CD4-positive, alpha-beta T cell treated with Interleukin-2 at 100 ng/mL for 4 hours (primary cell): ENCODE data around the gene STARD13.

Experiments used
- DNase-seq: peaks from one replicate; pipeline ENCODE4 v3.0.0-alpha.2; 2020; ENCODE audit warnings: low spot score

STARD13 gene

DNA sequence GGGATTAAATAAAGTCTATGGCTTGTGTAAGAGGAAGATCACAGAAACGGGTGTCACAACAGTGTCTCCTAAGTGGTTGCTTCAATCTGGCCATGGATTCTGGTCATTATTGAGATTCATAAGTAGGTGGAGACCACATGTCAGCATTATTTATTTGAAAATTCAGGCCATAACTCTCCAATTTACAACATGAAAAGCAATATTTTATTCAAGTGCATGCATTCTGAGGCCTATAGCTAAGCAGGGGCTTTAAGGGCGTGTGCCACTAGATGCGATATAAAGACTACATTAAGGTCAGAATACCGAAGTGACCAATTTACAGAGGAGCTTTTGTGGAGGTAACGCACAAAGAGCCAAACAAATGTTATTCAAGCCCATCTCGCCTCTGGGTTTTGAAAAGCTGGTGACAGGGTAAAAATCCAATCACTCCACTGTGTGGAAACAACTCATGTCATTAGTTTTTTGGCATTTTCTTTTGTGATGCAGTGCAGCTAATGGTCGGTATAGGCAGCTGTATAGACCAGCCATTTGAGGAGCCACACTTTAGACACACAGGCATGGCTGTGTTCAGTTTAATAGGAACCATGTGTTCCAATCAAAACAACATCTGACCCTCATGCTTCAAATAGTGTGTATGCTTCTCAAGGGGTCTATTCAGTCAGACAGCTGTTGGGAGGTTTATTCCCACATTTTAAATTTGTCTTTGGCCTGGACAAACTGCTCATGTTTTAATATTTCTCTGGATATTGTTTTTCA is 145.6 kb downstream of the STARD13 start:
- no peak for DNase-seq

DNA sequence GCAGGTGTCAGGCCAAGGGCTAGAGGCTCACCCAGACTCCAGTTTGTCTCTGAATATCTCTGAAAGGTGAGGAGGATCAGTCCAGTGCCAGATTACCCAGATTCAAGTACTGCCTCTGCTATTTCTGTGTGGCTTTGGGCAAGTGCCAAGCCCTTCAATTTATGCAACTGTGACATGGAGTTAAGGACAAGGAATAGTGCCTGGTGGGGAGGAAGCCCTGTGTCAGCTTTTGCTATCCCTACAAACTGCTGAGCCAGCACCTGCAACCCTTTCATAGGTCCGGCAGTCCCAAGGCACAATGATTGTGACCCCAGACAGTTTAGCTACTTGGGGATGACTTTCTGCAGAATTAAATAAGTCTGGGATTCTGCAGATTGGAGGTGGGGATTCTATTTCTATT is 146.4 kb downstream of the STARD13 start:
- no peak for DNase-seq

DNA sequence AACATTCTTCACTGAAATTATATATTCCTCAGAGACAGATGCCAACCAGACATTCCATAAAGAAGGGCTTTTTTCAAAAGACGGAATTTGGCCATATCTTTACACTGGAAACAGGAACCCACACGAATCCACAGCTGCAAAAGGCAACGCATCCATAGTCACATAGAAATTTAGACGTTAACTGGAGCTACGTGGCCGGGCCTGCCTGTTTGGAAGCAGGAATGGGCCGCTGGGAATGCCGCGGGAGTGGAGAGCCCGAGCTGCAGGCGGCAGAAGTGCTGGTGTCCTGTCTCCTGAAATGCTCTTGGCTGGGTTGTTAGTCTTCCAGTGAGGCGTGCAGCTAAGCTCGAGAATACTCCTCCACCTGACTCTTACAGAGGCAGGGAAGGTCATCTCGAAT is 147.1 kb downstream of the STARD13 start:
- DNase-seq = no peak

DNA sequence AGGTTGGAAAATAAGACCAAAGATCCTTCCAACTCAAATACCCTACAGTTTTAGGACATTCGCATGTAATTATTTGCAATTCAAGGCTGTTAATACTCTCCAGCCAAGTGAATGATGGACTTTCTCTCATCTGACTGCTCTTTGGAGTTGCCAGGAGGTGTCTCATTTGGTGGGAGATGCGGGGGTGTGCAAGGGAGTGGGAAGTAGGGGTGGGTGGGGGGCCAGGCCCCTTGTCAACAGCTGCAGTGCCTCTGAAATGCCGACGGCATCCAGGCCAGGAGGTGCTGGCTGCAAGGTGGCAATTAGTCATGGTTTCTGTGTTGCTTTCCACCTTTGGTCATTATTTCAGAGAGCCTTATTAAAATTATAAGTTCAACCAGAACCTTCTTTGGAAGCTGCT is 147.8 kb downstream of the STARD13 start:
- DNase-seq = no peak

DNA sequence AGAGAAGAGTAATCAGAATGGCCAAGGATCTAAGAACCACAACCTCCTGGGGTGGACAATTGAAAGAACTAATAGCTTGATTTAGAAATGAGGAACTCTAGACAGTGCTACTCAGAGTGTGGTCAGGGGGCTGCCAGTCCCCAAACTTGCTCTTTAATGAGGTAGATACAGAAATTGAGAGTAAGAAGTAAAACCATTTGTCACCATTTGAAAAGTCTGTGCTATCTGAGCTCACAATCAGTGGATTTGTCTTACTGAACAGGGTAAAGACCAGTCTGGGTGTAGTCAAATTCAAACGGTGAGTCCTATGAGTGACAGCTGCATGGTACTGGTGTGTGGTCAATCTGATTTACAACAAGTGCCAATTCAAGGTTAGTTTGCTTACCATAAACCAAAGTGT is 150.5 kb downstream of the STARD13 start:
- DNase-seq = no peak

DNA sequence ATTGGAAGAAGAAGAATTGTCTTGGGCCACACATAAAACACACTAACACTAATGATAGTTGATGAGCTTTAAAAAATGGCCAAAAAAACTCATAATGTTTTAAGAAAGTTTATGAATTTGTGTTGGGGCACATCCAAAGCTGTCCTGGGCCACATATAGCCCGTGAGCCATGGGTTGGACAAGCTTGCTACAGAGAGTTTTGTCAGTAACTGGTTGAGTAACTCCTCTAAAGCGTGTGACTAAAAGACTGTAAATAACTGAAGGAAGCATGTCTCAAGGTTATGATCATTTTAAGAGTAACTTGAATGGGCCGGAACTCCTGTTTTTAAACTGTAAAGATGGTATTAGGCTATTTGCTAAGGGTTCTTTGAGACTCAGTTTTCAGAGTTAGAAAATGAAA is 151.3 kb downstream of the STARD13 start:
- DNase-seq = no peak

DNA sequence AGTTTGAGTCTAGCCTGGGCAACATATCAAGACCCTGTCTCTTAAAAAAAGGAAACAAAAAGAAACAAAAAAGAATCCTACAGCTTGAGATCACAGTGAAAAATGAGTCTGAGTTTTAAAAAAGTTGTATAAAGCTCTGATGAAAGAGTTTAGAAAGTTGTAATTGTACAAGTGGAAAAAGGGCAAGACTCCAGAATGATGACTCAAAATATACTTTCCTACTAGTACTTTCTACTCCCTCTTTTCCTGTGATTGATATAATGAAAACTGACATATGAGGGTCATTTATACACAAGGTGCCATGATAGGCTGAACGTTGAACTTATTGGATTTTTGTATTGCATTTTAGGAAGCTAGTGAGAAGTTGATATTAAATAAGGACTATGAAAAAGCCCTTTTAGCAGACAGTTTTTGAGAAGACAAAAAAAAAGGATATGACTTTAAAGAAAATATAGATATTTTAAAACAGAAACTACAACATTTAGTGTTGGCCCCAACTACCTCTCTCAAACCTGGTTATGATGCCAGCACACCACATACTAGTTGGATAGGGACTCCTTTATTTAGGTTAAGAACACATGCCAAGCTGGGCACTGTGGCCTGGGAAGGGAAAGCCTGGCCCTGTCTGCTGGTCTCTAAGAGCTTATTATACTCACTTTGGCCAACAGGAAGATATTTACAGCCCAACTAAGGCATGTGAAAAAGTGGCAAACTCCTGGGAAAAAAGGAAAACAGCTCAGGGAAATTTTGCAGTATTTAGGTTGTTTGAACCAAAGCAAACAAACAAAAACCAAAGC is 152.7 kb downstream of the STARD13 start:
- no peak for DNase-seq

DNA sequence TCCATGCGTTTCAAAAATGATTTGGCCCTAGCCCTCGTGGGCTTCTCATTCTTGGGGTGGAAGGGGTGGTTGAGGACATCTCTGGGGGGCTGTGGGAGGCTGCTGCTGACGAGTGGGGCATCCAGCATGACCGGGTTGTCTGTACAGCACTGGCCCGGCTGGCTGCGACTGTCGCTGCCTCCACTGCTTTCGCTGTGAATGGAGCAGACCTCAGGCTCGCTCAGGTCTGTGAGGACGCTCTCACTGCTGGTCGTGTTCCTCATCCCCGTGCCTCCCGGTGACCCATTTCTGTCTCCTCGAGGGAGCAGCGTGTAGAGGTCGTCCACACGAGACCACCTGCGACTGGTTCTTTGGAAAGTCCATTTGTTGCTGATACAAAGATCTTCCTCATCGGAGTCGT is 155.7 kb downstream of the STARD13 start:
- DNase-seq = no peak

DNA sequence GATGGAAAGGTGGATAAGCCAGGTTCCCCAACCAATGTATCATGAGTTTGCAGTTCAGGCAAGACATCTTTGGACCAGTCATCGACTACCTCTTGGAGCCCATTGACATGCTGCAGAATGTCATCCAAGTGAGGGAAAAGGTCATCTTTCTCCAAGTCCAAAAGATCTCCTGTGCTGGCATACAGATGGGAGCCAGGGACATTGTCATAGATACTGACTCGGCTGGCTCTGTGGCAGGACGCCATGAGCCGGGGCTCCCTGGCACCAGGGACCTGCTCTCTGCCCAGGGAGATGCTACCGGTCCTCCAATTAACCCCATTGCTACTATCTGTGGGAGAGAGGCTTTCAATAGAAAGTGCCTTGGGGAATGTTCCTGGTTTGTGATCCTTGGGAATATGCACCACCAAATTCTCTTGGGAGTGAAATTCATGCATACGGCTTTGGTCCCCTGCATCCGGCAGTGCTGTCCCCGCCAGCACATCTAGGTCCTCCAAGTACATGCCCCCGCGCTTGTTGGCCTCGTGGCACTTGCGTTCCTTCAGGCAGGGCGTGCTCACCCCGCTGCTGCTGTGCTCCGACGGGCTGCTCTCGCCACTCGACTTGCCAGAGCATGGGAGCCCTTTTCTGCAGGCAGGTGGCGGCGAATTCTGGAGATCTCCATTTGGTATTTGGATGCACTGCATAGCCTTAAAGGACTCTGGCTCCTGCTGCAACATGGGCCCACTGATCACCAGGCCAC is 156.3 kb downstream of the STARD13 start:
- no peak for DNase-seq

DNA sequence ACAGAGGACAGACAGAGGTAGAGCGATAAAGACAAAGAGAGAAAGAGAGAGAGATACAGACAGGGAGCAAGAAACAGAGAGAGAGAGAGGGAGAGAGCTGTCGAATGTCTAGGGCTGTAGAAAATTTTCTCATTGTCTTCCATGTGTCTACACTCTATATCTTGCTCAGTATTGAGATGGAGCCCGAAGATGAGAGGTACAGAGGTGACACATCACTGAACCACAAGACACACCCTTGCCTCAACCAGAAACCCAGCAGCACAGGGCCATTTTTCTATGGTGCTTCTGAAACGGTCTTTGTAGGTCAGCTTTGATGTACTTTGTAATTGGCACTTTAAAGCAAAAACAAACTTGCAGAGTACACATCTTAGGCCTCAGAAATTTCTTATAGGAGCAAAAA is 157.4 kb downstream of the STARD13 start:
- DNase-seq = no peak

DNA sequence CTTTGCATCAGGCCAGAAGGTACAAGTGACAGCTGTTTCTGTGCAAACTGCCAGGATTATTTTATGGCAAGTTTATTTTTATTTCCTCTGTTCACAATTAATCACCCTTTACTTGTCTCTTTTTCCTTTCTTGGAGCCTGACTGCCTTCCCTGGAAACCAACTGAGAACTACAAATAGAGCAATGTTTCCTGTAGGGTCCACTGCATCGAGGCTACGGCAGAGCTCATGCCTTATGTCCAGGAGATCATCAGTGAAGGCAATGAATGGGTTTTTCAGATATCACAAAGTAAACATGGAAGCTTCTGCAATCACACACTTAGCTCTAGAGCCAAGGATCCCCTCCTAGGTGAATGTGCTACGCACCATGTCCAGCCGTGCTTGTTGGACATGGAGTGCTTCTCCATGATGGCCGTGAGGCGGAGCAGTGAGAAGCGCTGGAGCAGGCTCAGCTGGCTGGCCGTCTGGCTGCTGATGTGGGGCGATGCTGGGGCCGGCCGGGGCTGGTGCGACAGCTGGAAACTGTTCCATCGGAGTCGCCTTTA is 158.5 kb downstream of the STARD13 start:
- DNase-seq = no peak

DNA sequence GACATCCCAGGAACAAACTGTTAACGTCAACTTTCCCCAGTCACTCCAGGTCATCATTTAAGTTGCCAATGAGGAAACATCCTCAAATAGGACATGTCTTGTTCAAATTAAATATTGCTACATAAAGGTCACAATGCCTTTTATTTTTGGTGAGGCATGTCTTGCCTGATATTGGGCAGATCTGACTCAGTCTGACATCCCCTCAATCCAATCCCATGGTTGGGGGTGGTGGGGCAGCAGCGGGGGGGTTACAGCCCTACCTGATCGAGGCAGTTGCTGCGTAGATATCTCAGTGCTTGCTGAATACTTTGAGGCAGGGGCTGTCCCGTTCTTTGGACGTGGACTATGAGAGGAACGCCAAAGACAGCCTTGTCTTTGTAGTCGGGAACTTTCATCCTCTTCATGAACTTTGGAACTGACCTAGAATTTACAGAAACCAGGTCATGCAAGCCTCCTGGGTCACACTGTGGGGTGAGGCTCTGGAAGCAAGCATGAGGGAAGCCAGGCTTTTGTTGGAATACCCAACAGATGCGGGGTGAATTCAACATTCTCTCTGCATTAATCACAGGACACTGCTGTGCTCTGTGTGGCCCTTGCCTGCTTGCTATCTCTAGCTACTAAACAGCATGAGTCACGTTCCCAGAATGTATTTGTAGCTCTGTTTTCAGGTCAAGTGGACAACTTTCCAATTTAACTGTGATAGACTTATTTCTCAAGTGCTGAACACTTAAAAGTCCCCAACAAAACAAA is 159.6 kb downstream of the STARD13 start:
- no peak for DNase-seq

DNA sequence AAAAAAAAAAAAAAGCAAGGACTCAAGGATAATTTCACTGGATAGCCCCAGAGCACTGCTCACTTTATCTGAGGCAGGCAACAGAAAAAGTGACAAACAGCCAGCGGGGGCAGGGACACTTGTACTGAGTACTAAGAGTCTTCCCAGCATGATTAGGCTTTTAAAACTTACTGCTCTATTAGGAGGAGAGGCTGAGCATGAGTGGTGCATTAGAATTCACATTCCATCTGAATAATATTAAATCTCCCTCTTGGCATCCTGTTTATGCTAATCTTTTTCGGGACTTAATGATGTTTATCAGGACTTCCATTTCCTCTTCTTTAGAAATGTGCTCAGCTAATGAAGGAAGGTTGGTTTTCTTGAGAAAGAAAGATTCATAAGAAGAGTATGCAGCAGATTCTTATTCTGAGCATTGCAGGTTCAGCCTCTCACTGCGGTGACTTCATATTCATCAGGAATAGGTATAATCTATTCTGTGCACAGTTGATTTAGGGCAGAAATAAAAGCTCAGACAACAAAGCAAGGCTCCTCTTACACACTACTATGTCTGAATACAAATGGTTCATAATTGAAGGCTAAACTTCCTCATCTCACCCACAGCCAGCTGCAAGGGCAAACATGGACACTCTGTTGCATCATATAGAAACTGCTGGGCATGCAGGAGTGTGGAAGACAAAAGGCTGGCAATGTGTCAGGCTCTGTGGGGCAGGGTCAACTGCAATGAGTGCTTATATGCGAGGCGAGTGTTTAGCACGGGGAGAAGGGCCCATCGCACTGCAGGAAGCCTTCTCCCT is 162.3 kb downstream of the STARD13 start:
- DNase-seq = no peak

DNA sequence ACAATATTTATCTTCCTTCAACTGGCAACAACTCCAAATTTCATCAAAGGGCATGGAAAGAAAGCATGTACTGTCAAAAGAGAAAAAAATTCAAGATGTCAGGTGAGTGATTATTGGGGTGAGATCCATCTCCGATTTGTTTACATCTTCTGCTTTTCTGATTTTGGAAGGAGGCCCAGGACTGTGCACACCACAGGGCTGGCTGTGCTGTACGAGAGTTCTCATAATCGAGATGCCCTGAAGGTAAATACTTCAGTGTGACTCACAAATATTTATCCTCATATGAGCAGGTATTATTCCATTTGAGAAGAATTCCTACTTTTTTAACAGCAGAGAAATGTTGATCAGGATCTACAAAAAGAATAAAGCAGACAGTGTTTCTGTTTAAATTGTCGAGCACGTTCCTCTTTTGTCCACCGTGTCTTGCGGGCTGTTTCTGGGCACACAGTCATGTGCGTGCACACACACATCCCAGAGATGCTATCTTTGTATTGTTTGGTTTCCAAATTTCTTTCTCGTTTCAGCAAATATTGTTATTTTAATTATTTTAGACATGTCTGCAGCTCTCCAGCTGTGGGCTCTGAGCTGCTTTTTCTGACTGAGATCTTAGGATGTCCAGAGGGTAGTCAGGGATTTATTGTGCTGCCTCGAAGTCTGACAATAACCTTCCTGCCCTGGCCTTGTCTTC is 165.6 kb downstream of the STARD13 start:
- DNase-seq = no peak

DNA sequence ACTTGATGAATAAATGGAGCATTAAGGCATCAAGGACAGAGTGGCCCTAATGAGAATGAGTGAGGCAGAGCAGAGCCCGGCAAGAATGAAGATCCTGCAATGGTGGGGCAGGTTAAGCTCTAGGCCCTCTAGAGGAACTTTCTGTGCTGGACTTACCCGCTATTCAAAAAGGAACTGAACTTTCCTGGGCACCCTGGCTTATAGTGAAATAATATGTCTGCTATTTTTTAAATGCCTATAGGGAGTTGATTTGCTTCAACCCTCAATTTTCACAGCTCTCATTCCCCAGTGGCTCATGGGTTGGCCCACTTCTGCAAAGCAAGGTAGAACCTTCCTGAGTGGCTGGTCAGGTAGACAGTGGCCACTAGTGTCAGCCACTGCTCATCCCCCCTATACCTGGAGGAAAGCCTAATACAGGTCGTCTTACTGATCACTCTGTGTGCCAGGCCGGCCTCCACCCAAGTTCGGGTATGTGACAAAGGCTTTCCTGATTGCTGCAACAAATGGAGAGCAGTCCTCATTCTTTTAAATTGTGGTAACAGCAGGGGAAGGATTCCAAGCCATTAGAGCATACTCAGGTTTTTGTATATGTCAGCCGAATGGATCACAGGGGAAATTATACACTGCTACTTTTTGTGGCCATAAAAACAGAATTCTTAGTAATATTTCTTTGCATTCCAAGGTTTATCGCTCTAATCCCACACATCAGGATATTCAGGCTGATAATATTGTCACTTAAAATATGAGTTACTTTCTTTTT is 166.4 kb downstream of the STARD13 start:
- DNase-seq = no peak

DNA sequence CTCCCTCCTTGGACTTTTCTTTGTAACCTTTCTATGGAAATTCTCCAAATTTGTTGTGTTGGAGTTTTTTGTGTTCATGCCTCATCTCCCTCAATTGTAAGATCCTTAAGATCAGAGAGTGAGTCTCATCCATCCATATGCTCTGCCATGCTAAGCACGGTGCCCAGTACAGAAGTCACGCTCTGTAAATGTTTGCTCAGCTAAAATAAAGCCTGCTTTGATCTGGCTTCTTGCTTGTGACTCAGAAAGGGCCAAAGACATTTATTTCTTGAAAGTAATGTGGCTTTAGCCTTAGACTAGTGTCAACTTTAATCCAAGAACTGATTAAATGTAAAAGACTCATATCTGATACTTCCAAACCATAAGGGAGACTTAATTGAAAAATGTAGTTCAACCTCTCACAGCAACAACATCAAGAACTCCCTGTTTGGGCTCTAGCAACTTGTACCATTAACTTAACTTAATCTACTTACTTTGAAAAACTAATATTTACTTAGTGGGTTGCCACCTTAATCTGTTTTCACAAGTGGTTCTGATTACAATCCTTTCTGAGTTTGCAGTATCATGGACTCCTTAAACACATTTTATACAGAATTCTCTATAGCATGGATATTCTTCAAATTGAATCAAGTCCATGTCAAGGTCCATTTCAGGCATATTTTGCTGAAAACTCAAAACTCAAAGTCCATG is 169.1 kb downstream of the STARD13 start:
- no peak for DNase-seq

DNA sequence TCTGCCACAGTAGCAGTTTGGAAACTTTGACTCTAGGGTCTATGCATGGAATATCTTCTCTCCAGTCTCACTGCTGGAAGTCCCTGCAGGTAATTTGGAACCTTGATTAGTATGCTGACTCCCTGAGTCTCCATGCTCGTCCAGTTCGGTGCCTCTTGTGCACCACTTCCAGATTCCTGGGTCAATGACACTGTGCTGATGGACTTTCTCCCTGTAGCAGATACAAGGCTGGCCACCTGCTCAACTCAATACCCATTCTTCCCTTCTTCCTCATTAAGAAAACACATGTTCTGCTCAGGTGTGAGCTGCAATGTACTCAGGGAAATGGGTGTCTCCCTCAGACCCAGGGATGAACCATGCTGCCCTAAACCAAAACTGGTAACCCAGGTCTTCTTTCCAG is 170.3 kb downstream of the STARD13 start:
- DNase-seq = no peak

DNA sequence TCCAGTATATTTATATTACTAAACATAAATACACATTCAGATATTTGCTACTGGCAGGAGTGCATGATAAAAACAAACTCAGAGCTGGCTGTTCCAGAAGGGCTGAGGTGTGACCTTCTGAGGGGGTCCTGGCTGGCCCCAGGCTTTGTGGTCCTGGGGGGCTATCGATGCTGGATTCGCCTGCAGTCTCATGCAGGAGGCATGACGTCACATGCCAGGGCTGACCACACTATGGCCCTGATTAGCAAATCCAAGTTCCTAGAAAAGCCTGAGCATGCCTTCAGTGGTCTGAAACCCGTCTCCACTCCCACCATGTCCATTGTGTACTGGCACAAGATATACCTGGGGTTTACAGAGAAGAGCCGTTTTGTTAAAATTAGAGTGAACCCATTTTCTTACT is 171.4 kb downstream of the STARD13 start:
- no peak for DNase-seq

DNA sequence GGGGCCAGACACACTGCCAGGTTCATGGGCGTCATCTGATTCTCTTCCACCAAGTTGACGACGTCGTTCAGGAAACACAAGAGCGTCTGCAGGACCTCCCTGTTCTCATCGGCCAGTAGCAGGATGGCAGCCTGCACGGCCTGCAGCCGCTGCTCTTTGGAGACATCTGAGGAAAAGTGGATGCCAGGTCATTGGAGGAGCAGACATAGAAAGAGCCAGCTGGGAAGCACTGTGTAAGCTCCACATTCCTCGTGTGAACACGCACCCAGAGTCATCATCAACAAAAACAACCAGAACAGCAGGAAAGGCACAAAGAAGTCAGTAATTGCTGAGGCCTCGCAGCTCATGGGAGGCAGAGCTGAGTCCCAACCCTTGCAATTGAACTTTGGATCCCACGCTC is 172.8 kb downstream of the STARD13 start:
- no peak for DNase-seq
